ENCODE data around the gene CYP1B1.
"Not testable (repeated sequence)": the region's sequence is repeated elsewhere in the genome, so short reads cannot be mapped to it uniquely, and the experiment has no call there.

The CYP1B1 gene

GRCh38 chr2:38032946-38033345, 43.0 kb downstream of the CYP1B1 start:
- DNase-seq: no peak

DNA sequence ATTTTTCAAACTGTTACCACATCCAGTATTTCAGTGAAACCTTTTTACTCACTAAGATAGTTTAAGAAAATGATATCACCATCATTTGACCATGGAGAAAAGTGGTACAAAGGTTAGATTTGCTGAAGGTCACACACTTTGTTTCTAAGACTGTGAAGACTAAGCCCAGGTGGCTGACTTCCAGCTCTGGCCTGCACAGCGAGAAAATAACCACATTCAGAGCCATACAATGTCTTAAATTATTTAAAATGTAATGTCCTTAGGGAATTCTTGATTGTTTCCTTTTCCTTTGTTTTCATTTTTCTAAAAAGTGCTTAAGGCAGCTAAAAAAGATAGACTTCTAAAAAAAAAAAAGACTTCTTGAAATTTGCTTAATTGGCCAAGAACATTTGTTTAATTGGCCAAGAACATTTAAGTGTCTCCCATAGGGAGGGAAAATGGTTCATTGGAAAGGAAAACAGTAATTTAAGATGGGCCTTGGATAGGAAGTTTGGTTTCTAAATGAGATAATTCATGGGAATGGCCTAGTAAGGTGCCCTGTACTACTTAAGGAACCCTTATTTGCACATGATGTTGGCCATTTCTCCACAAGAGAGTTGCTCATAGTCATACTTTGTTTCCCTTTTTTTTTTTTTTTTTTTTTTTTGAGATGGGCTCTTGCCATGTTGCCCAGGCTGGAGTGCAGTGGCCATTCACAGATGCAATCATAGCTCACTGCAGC, 45.2 kb downstream of the CYP1B1 start:
- no peak for DNase-seq

GRCh38 chr2:38029512-38029911, 46.4 kb downstream of the CYP1B1 start:
- no peak for DNase-seq

DNA sequence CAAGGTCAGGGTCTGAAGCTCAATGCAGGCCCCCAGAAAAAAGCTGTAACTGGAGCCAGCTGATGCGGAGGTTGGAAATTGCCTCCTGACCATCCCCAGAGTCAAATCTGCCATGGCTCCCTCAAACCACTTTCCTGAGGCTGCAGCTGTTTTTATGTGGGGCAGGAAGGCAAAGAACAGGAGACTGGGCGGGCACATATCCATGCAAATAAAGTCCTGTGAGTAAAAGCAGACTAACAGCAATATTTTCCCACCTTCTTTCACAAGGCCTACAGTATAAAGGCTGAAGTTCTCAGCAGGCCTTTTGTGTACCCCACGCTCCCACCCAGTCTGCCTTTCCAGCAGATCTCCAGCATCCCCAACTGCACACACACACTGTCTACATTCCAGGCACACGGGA, 47.1 kb downstream of the CYP1B1 start:
- DNase-seq: no peak

GRCh38 chr2:38026846-38027245, 49.1 kb downstream of the CYP1B1 start:
- DNase-seq: no peak

- DNase-seq: no peak
Measured at GRCh38 chr2:38021589-38021988, 54.4 kb downstream of the CYP1B1 start.

- DNase-seq: not testable (repeated sequence)
Measured at GRCh38 chr2:38020359-38021069, 55.4 kb downstream of the CYP1B1 start.

DNA sequence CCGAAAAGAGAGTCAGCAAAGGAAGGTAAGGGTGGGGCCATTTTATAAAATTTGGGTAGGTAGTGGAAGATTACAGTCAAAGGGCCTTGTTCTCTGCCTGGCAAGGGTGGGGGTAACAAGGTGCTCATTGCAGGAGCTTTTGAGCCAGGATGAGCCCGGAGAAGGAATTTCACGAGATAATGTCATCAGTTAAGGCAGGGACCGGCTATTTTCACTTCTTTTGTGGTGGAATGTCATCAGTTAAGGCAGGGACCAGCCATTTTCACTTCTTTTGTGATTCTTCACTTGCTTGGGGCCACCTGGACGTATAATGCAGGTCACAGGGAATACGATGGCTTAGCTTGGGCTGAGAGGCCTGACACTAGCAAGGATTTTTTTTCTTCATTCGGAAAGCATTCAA, 58.1 kb downstream of the CYP1B1 start:
- no peak for DNase-seq
